ENCODE results near the gene VNN1.

VNN1 gene

DNA sequence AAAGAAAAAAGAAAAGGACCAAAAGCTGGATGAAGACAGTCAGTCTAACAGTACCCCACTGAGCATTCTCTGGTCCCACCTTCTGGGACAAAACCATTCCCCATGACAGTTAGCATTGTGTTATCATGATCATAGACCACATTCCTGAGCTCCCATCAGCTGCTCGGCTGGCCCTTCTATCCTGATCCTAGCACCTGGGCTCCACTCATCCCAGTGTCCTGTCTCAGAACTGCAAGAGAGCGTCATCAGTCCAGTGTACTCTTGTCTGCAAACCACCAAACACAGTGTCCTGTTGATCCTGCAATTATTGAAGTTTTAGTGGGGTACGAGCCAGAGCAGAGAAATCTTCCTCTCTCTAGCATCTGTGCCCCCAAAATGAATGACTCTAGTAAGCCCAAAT is 38.9 kb downstream of the VNN1 start:
- no peak for DNase-seq (ENCODE audit: low read depth)
- TF ChIP-seq, protein P1, sequence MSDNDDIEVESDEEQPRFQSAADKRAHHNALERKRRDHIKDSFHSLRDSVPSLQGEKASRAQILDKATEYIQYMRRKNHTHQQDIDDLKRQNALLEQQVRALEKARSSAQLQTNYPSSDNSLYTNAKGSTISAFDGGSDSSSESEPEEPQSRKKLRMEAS (IDR thresholded peaks at IDR 0.05; ENCODE audit: low read depth, low read length) = no peak
- no peak for TF ChIP-seq MYC (IDR thresholded peaks at IDR 0.05; ENCODE audit: low read depth, low read length)
- no peak for TF ChIP-seq POLR2A (IDR thresholded peaks at IDR 0.05; ENCODE audit: extremely low read depth, insufficient read length)
- TF ChIP-seq, protein P2, sequence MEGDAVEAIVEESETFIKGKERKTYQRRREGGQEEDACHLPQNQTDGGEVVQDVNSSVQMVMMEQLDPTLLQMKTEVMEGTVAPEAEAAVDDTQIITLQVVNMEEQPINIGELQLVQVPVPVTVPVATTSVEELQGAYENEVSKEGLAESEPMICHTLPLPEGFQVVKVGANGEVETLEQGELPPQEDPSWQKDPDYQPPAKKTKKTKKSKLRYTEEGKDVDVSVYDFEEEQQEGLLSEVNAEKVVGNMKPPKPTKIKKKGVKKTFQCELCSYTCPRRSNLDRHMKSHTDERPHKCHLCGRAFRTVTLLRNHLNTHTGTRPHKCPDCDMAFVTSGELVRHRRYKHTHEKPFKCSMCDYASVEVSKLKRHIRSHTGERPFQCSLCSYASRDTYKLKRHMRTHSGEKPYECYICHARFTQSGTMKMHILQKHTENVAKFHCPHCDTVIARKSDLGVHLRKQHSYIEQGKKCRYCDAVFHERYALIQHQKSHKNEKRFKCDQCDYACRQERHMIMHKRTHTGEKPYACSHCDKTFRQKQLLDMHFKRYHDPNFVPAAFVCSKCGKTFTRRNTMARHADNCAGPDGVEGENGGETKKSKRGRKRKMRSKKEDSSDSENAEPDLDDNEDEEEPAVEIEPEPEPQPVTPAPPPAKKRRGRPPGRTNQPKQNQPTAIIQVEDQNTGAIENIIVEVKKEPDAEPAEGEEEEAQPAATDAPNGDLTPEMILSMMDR (IDR thresholded peaks at IDR 0.05; ENCODE audit: low read depth, low read length) = no peak
- H3K4me3 ChIP-seq (ENCODE audit: low read depth, low read length) = no peak overlapping the region

DNA sequence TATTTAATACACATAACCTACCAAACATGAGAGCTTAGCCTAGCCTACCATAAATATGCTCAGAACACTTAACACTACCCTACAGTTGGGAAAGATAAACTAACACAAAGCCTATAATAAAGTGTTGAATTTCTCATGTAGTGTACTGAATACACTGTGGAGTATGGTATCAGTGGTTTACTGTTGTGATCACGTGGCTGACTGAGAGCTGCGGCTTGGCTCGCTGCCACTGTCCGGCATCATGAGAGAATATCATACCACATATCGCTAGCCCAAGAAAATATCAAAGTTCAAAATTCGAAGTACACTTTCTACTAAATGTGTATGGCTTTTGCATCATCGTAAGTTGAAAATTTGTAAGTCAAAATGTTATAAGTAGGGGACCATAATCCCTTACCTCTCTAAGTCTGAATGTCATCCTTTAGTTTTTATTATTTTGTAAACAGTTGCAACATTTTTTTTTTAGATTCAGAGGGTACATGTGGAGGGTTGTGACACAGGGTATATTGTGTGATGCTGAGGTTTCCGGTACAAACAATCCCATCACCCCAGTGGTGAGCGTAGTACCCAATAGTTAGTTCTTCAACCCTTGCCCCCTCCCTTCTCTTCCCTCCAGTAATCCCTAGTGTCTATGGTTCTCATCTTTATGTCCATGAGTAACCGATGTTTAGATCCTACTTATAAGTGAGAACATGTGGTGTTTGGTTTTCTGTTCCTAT is 40.3 kb downstream of the VNN1 start:
- peak; percentile 32 for DNase-seq (ENCODE audit: low read depth)
- TF ChIP-seq, protein P1 (IDR thresholded peaks at IDR 0.05; ENCODE audit: low read depth, low read length) = no peak
- TF ChIP-seq, protein P2 (IDR thresholded peaks at IDR 0.05; ENCODE audit: low read depth, low read length) = no peak
- no peak for TF ChIP-seq POLR2A (IDR thresholded peaks at IDR 0.05; ENCODE audit: extremely low read depth, insufficient read length)
- TF ChIP-seq MYC (IDR thresholded peaks at IDR 0.05; ENCODE audit: low read depth, low read length) = no peak
- H3K4me3 ChIP-seq (ENCODE audit: low read depth, low read length) = no peak overlapping the region

DNA sequence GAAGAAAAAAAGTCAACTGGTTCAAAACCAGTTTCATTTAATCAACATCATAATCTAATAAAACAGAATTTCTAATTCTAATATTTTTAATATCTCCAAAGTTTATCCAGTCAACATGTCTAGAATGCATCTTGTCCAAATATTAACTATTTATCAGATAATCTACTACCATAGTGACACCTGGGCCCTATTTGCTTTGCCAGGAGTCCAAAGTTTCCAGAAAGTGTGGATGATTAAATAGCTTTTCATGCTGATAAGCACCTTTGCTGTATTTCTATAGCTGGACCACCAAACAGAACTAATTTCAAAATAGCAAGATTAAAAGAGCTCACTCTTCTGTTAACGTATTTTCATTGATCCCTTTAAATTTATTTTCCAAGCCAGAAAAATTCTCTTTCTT is 42.6 kb downstream of the VNN1 start:
- no peak for DNase-seq (ENCODE audit: low read depth)
- TF ChIP-seq, protein P2 (IDR thresholded peaks at IDR 0.05; ENCODE audit: low read depth, low read length) = no peak
- no peak for TF ChIP-seq POLR2A (IDR thresholded peaks at IDR 0.05; ENCODE audit: extremely low read depth, insufficient read length)
- TF ChIP-seq MYC (IDR thresholded peaks at IDR 0.05; ENCODE audit: low read depth, low read length) = no peak
- TF ChIP-seq, protein P1 (IDR thresholded peaks at IDR 0.05; ENCODE audit: low read depth, low read length) = no peak
- H3K4me3 ChIP-seq (ENCODE audit: low read depth, low read length) = no peak overlapping the region

DNA sequence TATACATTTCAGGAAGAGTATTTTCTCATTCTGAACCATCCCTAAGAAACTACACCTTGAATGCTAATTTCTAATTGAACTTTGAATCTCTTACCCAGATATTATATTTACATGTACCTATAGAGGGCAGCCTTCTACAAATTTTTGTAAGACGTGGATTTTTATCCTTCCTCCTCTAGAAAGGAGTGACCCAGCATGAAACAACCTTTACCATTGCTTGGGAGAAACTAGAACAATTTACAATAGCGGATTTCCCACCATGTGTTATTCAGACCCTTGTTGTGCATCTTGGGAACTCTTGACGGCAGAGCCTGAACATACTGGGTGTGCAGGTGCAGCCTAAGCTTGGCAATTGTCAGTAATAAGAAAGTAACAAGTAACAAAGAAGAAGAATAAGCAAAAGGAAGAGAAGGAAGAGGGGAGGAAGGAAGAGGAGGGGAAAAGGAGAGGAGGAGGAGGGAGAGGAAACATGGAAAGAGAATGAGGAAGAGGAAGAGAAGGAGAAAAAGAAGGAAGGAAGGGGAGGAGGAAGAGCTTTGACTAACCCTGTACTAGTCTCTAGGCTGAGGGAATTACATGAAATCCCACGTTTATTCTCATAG is 44.1 kb downstream of the VNN1 start:
- no peak overlapping the region for H3K4me3 ChIP-seq (ENCODE audit: low read depth, low read length)
- TF ChIP-seq MYC (IDR thresholded peaks at IDR 0.05; ENCODE audit: low read depth, low read length) = no peak
- TF ChIP-seq, protein P2 (IDR thresholded peaks at IDR 0.05; ENCODE audit: low read depth, low read length) = peak; percentile 31
- DNase-seq (ENCODE audit: low read depth) = peak; percentile 49

DNA sequence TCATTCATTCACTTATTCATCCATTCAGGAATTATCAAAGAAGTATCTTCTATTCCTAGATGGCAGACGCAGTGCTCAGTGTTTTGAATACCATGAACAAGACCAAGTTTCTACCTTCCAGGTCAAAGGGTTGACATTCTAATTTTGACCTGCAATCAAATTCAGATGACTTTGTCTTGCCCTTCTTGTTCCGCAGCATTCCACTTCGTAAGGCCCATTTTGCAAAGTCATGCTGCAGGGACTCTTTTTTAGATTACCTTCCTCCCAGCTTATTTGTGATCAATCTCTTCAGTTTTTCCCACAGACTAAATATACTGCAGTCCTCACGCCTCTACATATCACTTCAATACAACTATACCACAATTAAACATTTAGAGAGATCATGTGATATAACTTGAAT is 47.7 kb downstream of the VNN1 start:
- DNase-seq (ENCODE audit: low read depth) = no peak
- TF ChIP-seq, protein P2 (IDR thresholded peaks at IDR 0.05; ENCODE audit: low read depth, low read length) = no peak
- TF ChIP-seq, protein P1 (IDR thresholded peaks at IDR 0.05; ENCODE audit: low read depth, low read length) = no peak
- TF ChIP-seq MYC (IDR thresholded peaks at IDR 0.05; ENCODE audit: low read depth, low read length) (no peak), POLR2A (IDR thresholded peaks at IDR 0.05; ENCODE audit: extremely low read depth, insufficient read length) (no peak)
- no peak overlapping the region for H3K4me3 ChIP-seq (ENCODE audit: low read depth, low read length)

All from NB4 (cell line).